DMS153 (cell line): ENCODE data around the gene FLVCR2.
"Not testable (repeated sequence)": the region's sequence is repeated elsewhere in the genome, so short reads cannot be mapped to it uniquely, and the experiment has no call there.

Experiments
- DNase-seq: peaks from one replicate; lab custom pipeline; 2025; lab: John Stamatoyannopoulos, UW

Gene FLVCR2

GRCh38 chr14:75662966-75663365 lies 84.5 kb downstream of the FLVCR2 start:
- no peak for DNase-seq

- DNase-seq, result no peak
These were observed 88.8 kb downstream of the FLVCR2 start for GRCh38 chr14:75667099-75667765.

GRCh38 chr14:75672605-75673192 lies 94.3 kb downstream of the FLVCR2 start:
- DNase-seq, result no peak

- DNase-seq, result no peak
These were observed 95.1 kb downstream of the FLVCR2 start for GRCh38 chr14:75673345-75674035.

- DNase-seq, result no peak
These were observed 97.0 kb downstream of the FLVCR2 start for GRCh38 chr14:75675265-75675960.

- no peak for DNase-seq
These were observed 107.5 kb downstream of the FLVCR2 start for GRCh38 chr14:75685910-75686309.

GRCh38 chr14:75689012-75689411 lies 110.6 kb downstream of the FLVCR2 start:
- no peak for DNase-seq

GRCh38 chr14:75690010-75690409 lies 111.6 kb downstream of the FLVCR2 start:
- no peak for DNase-seq

- not testable (repeated sequence) for DNase-seq
These were observed 116.6 kb downstream of the FLVCR2 start for GRCh38 chr14:75695025-75695424.

GRCh38 chr14:75697386-75697785 lies 119.0 kb downstream of the FLVCR2 start:
- DNase-seq, result no peak
